BE2C (cell line): Measurements from ENCODE around the gene TMEM38A.

Experiments
- DNase-seq: peaks from one replicate; pipeline ENCODE4 v3.0.0-alpha.2; 2020
- H3K27me3 ChIP-seq: fragments of 250-450 bp; sonication (Bioruptor Pico); 2 replicates; pipeline ENCODE4 v1.5.1; 2020; ENCODE audit warnings: mild to moderate bottlenecking
- H3K36me3 ChIP-seq: fragments of 250-450 bp; sonication (Bioruptor Pico); 2 replicates; pipeline ENCODE4 v1.5.1; 2020; ENCODE audit warnings: mild to moderate bottlenecking
- H3K4me1 ChIP-seq: fragments of 250-450 bp; sonication (Bioruptor Pico); 2 replicates; pipeline ENCODE4 v1.5.1; 2020
- H3K4me3 ChIP-seq: 2 replicates; pipeline ENCODE4 v1.5.1; 2011; ENCODE audit warnings: low read depth, low read length
- H3K9me3 ChIP-seq: fragments of 250-450 bp; sonication (Bioruptor Pico); 2 replicates; pipeline ENCODE4 v1.5.1; 2020
- TF ChIP-seq, protein P1 (sequence below): IDR thresholded peaks from 2 replicates; pipeline ENCODE4 v1.5.1; 2012; ENCODE audit warnings: mild to moderate bottlenecking, low read depth, low read length

Gene TMEM38A

DNA sequence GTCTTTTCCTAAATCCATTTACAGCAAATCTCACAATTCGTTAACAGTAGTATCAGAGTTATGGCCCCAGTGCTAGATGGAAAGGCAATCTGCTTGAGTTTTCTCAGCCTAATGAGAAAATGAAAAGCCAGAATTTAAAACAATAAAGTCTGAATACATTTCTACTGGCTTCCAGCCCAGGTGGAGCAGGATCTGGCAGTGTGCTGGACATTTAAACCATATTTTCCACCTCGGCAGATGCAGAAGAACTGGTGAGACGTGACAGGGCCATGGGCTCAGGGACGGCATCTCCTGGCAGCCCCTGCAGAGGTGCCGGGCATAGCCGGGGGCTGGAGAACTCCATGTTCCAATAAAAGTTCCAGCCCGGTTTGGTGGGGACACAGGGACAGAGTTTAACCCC lies 8.1 kb upstream of the TMEM38A start:
- DNase-seq = no peak
- Histone ChIP-seq H3K36me3 (peaks cover 81% of the 10 kb centered on the region), H3K4me3 (no peak overlapping the region), H3K4me1 (no peaks in the 10 kb centered on the region), H3K27me3 (no peaks in the 10 kb centered on the region), H3K9me3 (no peaks in the 10 kb centered on the region)
- TF ChIP-seq, protein P1, sequence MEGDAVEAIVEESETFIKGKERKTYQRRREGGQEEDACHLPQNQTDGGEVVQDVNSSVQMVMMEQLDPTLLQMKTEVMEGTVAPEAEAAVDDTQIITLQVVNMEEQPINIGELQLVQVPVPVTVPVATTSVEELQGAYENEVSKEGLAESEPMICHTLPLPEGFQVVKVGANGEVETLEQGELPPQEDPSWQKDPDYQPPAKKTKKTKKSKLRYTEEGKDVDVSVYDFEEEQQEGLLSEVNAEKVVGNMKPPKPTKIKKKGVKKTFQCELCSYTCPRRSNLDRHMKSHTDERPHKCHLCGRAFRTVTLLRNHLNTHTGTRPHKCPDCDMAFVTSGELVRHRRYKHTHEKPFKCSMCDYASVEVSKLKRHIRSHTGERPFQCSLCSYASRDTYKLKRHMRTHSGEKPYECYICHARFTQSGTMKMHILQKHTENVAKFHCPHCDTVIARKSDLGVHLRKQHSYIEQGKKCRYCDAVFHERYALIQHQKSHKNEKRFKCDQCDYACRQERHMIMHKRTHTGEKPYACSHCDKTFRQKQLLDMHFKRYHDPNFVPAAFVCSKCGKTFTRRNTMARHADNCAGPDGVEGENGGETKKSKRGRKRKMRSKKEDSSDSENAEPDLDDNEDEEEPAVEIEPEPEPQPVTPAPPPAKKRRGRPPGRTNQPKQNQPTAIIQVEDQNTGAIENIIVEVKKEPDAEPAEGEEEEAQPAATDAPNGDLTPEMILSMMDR = no peak

DNA sequence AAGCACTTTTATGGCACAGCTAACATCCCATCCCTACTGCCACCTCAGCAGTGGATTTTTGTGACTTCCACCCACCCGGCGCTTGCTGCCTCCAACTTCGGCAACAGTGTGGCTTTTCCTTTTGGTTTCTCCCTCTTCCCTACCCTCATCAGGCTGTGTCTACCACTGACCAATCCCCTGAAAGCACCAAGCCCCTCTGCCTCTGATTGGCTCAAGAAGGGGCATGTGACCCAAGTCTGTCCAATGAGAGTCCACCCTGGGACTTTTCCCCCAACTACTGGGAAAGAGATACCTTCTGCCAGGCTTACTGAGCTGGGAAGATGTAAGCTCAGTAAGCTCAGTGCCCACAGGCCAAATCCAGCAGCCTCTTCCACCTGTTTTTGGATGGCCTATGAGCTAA lies 6.8 kb upstream of the TMEM38A start:
- Histone ChIP-seq H3K9me3 (no peaks in the 10 kb centered on the region), H3K4me3 (no peak overlapping the region), H3K27me3 (no peaks in the 10 kb centered on the region), H3K4me1 (no peaks in the 10 kb centered on the region), H3K36me3 (peaks cover 83% of the 10 kb centered on the region)
- peak; percentile 43 for DNase-seq
- TF ChIP-seq, protein P1 = no peak

DNA sequence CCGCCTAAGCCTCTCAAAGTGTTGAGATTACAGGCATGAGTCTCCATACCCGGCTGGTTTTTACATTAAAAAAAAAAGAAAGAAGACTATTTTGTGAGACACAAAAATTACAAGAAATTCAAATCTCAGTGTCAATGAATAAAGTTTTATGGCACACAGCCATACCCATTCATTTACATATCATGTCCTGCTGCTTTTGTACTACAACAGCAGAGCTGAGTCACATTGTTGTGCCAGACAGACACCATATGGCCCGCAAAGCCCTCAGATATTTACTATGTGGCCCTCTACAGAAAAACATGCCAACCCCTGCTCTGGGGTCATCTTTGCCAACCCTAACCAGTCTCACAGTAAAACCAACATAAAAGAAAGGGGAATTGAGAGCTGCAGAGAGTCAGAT lies 6.3 kb upstream of the TMEM38A start:
- H3K27me3 ChIP-seq = no peaks in the 10 kb centered on the region
- no peaks in the 10 kb centered on the region for H3K4me1 ChIP-seq
- TF ChIP-seq, protein P1 = no peak
- H3K36me3 ChIP-seq = peaks cover 78% of the 10 kb centered on the region
- no peaks in the 10 kb centered on the region for H3K9me3 ChIP-seq
- no peak overlapping the region for H3K4me3 ChIP-seq
- no peak for DNase-seq

DNA sequence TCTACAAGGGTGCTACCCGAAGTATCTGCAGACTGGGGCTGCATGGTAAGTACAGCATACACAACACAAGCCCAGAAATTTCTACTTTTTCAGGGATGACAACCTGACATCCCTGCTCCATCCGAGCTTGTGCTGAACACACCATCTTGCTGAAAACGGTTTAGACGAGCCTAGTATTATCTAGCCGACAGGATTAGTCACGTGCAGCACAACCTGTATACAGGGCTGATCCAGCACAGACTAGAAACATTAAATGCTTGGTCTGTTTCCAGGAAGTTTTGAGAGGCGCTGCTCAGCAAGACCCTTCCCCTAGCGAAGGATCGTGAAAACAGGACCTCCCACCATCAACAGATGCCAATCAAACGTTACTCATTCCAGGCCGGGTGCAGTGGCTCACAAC lies 5.2 kb upstream of the TMEM38A start:
- DNase-seq = no peak
- no peak overlapping the region for H3K4me3 ChIP-seq
- H3K9me3 ChIP-seq = no peaks in the 10 kb centered on the region
- H3K36me3 ChIP-seq = peaks cover 73% of the 10 kb centered on the region
- H3K27me3 ChIP-seq = no peaks in the 10 kb centered on the region
- no peaks in the 10 kb centered on the region for H3K4me1 ChIP-seq
- TF ChIP-seq, protein P1 = no peak

DNA sequence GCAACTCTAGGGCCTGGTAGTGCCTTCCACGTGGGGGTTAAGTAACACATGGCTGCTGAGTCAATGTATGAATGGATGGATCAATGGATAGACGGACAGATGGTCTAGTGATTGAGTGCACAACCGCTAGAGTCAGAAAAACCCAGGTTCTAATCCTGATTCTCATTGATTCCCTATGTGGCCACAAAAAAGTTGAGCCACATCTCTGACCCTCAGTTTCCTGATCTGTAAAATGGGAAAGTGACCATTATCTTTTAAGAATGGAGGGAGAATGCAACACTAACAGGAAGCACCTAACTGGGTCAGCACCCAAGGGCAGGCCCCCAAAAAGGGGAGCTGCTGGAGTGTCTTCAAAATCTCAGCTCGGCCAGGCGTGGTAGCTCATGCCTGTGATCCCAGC lies 3.6 kb upstream of the TMEM38A start:
- no peaks in the 10 kb centered on the region for H3K4me1 ChIP-seq
- no peak for DNase-seq
- H3K36me3 ChIP-seq = peaks cover 60% of the 10 kb centered on the region
- no peaks in the 10 kb centered on the region for H3K9me3 ChIP-seq
- TF ChIP-seq, protein P1 = no peak
- no peak overlapping the region for H3K4me3 ChIP-seq
- no peaks in the 10 kb centered on the region for H3K27me3 ChIP-seq

DNA sequence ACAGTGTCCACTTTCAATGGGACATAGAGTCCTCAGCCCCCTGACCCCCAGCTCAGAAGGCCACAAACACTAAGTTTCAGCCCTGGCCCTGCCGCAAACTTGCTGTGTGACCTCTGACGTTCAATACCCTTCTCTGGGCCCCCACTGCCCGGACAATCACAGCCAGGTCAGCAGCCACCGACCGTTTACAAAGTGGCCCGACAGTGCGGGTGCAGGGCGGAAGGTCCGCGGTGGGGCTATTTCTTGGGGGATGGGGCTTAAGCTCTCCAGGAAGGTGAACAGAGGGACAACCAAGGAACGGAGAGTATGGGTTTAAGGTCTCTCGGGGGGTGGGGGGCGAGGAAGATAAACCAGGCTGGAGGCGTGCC lies 1.5 kb upstream of the TMEM38A start:
- TF ChIP-seq, protein P1 = no peak
- Histone ChIP-seq H3K27me3 (no peaks in the 10 kb centered on the region), H3K9me3 (no peaks in the 10 kb centered on the region), H3K4me1 (no peaks in the 10 kb centered on the region), H3K36me3 (peaks cover 39% of the 10 kb centered on the region), H3K4me3 (peak overlapping the region; percentile 87)
- no peak for DNase-seq
